Mucosa of stomach (tissue), 1 donor: ENCODE data around the gene NTHL1.

Source experiments
- H3K27me3 ChIP-seq: one replicate; pipeline ENCODE4 v1.7.0; 2013; ENCODE audit warnings: mild to moderate bottlenecking, low read length; ENCODE audit not compliant: control insufficient read depth, insufficient read depth
- H3K36me3 ChIP-seq: one replicate; pipeline ENCODE4 v1.7.0; 2013; ENCODE audit warnings: low read length; ENCODE audit not compliant: control insufficient read depth, insufficient read depth
- H3K4me1 ChIP-seq: one replicate; pipeline ENCODE4 v1.7.0; 2013; ENCODE audit warnings: mild to moderate bottlenecking, low read length; ENCODE audit not compliant: control insufficient read depth, insufficient read depth
- H3K4me3 ChIP-seq: one replicate; pipeline ENCODE4 v1.7.0; 2013; ENCODE audit warnings: low read length
- H3K9ac ChIP-seq: one replicate; pipeline ENCODE4 v1.7.0; 2013; ENCODE audit warnings: mild to moderate bottlenecking, low read length, moderate library complexity
- H3K9me3 ChIP-seq: one replicate; pipeline ENCODE4 v1.7.0; 2013; ENCODE audit warnings: mild to moderate bottlenecking, low read length, moderate library complexity; ENCODE audit not compliant: control insufficient read depth
- donor health status: Pancreatic carcinoma.

The NTHL1 gene

GRCh38 chr16:2004795-2005517, 42.7 kb downstream of the NTHL1 start:
- Histone ChIP-seq H3K4me3 (no peak overlapping the region), H3K9me3 (no peaks in the 10 kb centered on the region), H3K36me3 (peaks cover 5% of the 10 kb centered on the region), H3K27me3 (no peaks in the 10 kb centered on the region), H3K4me1 (peaks cover 57% of the 10 kb centered on the region), H3K9ac (peak overlapping the region; percentile 29)

GRCh38 chr16:2003827-2004641, 43.6 kb downstream of the NTHL1 start:
- peaks cover 5% of the 10 kb centered on the region for H3K36me3 ChIP-seq
- H3K4me3 ChIP-seq: no peak overlapping the region
- H3K4me1 ChIP-seq: peaks cover 56% of the 10 kb centered on the region

GRCh38 chr16:2003231-2003826, 44.3 kb downstream of the NTHL1 start:
- Histone ChIP-seq H3K9ac (peak overlapping the region; percentile 44), H3K4me3 (no peak overlapping the region), H3K36me3 (peaks cover 5% of the 10 kb centered on the region), H3K27me3 (no peaks in the 10 kb centered on the region), H3K4me1 (peaks cover 49% of the 10 kb centered on the region), H3K9me3 (no peaks in the 10 kb centered on the region)

More at GRCh38 chr16:2003827-2004641, 43.6 kb downstream of the NTHL1 start:
- no peaks in the 10 kb centered on the region for H3K9me3 ChIP-seq
- H3K27me3 ChIP-seq: no peaks in the 10 kb centered on the region
- peak overlapping the region; percentile 44 for H3K9ac ChIP-seq

- Histone ChIP-seq H3K36me3 (peaks cover 5% of the 10 kb centered on the region), H3K4me3 (no peak overlapping the region), H3K9ac (no peak overlapping the region), H3K27me3 (no peaks in the 10 kb centered on the region), H3K4me1 (peaks cover 42% of the 10 kb centered on the region), H3K9me3 (no peaks in the 10 kb centered on the region)
Measured at GRCh38 chr16:2002406-2003230, 45.0 kb downstream of the NTHL1 start.

GRCh38 chr16:2001456-2002355, 45.9 kb downstream of the NTHL1 start:
- H3K27me3 ChIP-seq: no peaks in the 10 kb centered on the region
- H3K9me3 ChIP-seq: no peaks in the 10 kb centered on the region
- no peak overlapping the region for H3K4me3 ChIP-seq
- H3K4me1 ChIP-seq: peaks cover 34% of the 10 kb centered on the region
- H3K9ac ChIP-seq: no peak overlapping the region
- H3K36me3 ChIP-seq: peaks cover 5% of the 10 kb centered on the region

GRCh38 chr16:2001035-2001434, 46.6 kb downstream of the NTHL1 start:
- Histone ChIP-seq H3K4me3 (no peak overlapping the region), H3K27me3 (no peaks in the 10 kb centered on the region), H3K36me3 (peaks cover 5% of the 10 kb centered on the region), H3K9me3 (no peaks in the 10 kb centered on the region), H3K4me1 (peaks cover 27% of the 10 kb centered on the region), H3K9ac (no peak overlapping the region)

GRCh38 chr16:1999866-2000514, 47.6 kb downstream of the NTHL1 start:
- H3K36me3 ChIP-seq: peaks cover 5% of the 10 kb centered on the region
- no peaks in the 10 kb centered on the region for H3K9me3 ChIP-seq
- H3K4me3 ChIP-seq: no peak overlapping the region
- H3K27me3 ChIP-seq: no peaks in the 10 kb centered on the region
- H3K9ac ChIP-seq: no peak overlapping the region
- H3K4me1 ChIP-seq: peaks cover 17% of the 10 kb centered on the region

GRCh38 chr16:1998852-1999801, 48.5 kb downstream of the NTHL1 start:
- Histone ChIP-seq H3K9ac (no peak overlapping the region), H3K36me3 (peaks cover 5% of the 10 kb centered on the region), H3K4me1 (peaks cover 8% of the 10 kb centered on the region), H3K4me3 (no peak overlapping the region), H3K27me3 (no peaks in the 10 kb centered on the region), H3K9me3 (no peaks in the 10 kb centered on the region)

GRCh38 chr16:1998360-1998835, 49.2 kb downstream of the NTHL1 start:
- no peak overlapping the region for H3K9ac ChIP-seq
- H3K27me3 ChIP-seq: no peaks in the 10 kb centered on the region
- no peaks in the 10 kb centered on the region for H3K9me3 ChIP-seq
- H3K4me3 ChIP-seq: no peak overlapping the region
- peaks cover 3% of the 10 kb centered on the region for H3K36me3 ChIP-seq
- H3K4me1 ChIP-seq: peaks cover under 1% of the 10 kb centered on the region
